Breast epithelium (tissue), 4 donors: Measurements from ENCODE around the gene DMRT1. TPM values are rescaled to one million over a fixed set of nuclear protein-coding genes. Genes with fewer than 3 reads are reported as not detected.

Source experiments
- DNase-seq, 2 donors: peaks; one replicate each; pipeline ENCODE4 v3.0.0-alpha.2; 2019; ENCODE audit warnings: low spot score in 2 of 2
- H3K27ac ChIP-seq, 2 donors: fragments of 200-600 bp; sonication (generic) in 1 of 2; one replicate each; pipeline ENCODE4 v1.5.1; 2016 to 2019; ENCODE audit warnings: mild to moderate bottlenecking in 1 of 2
- H3K27me3 ChIP-seq, 2 donors: fragments of 200-600 bp; sonication (generic) in 1 of 2; one replicate each; pipeline versions ENCODE4 v1.5.1 to v1.6.0; 2017 to 2019; ENCODE audit warnings: control low read depth in 1 of 2, mild to moderate bottlenecking in 1 of 2
- H3K36me3 ChIP-seq: fragments of 200-600 bp; one replicate; pipeline ENCODE4 v1.5.1; 2019
- H3K4me1 ChIP-seq, 2 donors: fragments of 200-600 bp; sonication (generic); one replicate each; pipeline ENCODE4 v1.5.1; 2016 to 2019; ENCODE audit warnings: control low read depth in 1 of 2
- H3K4me3 ChIP-seq, 3 donors: fragments of 200-600 bp; sonication (generic); 1 replicate in 2 of 3; 2 replicates in 1 of 3; pipeline ENCODE4 v1.5.1; 2016 to 2019; ENCODE audit warnings: mild to moderate bottlenecking in 3 of 3, moderate library complexity in 2 of 3
- H3K9me3 ChIP-seq, 2 donors: fragments of 200-600 bp; sonication (generic) in 1 of 2; one replicate each; pipeline ENCODE4 v1.5.1; 2016 to 2019; ENCODE audit warnings: control low read depth in 1 of 2
- POLR2A ChIP-seq: fragments of 450-650 bp; IDR thresholded peaks from one replicate; pipeline ENCODE4 v1.6.1; 2016; ENCODE audit warnings: antibody characterized with exemption, mild to moderate bottlenecking, moderate library complexity
- POLR2AphosphoS5 ChIP-seq, 3 donors: sonication (generic); formaldehyde crosslinking; IDR thresholded peaks; one replicate each; pipeline ENCODE4 v1.6.1; 2017; ENCODE audit warnings: antibody characterized with exemption in 3 of 3
- intact Hi-C: fragments of 100-400 bp; cut with DNase I; formaldehyde crosslinking; loops from one replicate; pipeline ENCODE4 v1.15.1; 2023; ENCODE audit warnings: low total_unique reads
- total RNA-seq, 3 donors: library from RNA; depleted of rRNA; stranded (reverse); fragments of >200 nt; gene quantifications; one replicate each; pipeline ENCODE4 v1.1.0, GENCODE V29; 2016
- TF ChIP-seq, protein P1 (sequence below), 3 donors: fragments of 450-650 bp; IDR thresholded peaks; one replicate each; pipeline ENCODE4 v1.5.1; 2016 to 2017; ENCODE audit warnings: antibody characterized with exemption in 3 of 3, mild to moderate bottlenecking in 3 of 3, moderate library complexity in 3 of 3

DMRT1 gene
- total RNA-seq, 3 donors from 2014 or later: not detected

DNA sequence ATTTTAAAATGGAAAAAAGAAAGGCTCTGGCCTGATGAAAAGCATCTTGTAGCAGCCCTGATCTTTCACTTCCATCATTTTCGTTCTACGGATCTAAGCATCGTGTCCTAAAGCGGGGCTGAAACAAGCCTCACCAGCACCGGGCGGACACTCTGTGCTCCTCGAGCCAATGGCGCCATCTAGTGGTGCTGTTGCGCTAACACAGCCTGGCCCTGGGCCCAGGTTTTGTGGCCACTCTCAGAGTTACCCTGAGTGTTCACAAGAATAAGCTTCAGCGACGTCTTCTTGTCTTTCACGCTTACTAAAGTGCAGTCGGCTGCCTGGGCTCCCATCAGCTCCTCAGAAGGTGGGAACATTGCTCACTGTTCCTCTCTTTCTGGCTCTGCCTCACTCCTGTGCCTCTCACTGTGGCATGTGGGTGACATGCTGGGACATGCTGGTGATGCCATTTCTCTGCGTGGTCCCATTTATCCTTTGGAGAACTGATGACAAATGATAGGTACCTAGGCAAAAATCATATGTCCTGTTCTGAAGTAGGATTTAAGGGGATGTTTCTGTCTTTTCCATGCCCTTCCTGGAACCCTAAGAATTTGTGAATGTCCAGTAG lies 167.7 kb downstream of the DMRT1 start:
- no peak overlapping the region for H3K27ac ChIP-seq
- TF ChIP-seq POLR2AphosphoS5 (IDR thresholded peaks at IDR 0.05) (peak; percentile 21 to 46 (median 44)), POLR2A (no peak)
- TF ChIP-seq, protein P1, sequence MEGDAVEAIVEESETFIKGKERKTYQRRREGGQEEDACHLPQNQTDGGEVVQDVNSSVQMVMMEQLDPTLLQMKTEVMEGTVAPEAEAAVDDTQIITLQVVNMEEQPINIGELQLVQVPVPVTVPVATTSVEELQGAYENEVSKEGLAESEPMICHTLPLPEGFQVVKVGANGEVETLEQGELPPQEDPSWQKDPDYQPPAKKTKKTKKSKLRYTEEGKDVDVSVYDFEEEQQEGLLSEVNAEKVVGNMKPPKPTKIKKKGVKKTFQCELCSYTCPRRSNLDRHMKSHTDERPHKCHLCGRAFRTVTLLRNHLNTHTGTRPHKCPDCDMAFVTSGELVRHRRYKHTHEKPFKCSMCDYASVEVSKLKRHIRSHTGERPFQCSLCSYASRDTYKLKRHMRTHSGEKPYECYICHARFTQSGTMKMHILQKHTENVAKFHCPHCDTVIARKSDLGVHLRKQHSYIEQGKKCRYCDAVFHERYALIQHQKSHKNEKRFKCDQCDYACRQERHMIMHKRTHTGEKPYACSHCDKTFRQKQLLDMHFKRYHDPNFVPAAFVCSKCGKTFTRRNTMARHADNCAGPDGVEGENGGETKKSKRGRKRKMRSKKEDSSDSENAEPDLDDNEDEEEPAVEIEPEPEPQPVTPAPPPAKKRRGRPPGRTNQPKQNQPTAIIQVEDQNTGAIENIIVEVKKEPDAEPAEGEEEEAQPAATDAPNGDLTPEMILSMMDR (IDR thresholded peaks at IDR 0.05): peak; percentile 82 to 96 (median 94)
- H3K36me3 ChIP-seq: no peaks in the 10 kb centered on the region
- no peaks in the 10 kb centered on the region for H3K27me3 ChIP-seq
- H3K4me1 ChIP-seq: no peaks in the 10 kb centered on the region
- DNase-seq: peak; percentile 69 to 88
- no peaks in the 10 kb centered on the region for H3K9me3 ChIP-seq
- intact Hi-C loops: no loop called here
- peak overlapping the region in 1 of 3 donors; percentile 1 for H3K4me3 ChIP-seq

DNA sequence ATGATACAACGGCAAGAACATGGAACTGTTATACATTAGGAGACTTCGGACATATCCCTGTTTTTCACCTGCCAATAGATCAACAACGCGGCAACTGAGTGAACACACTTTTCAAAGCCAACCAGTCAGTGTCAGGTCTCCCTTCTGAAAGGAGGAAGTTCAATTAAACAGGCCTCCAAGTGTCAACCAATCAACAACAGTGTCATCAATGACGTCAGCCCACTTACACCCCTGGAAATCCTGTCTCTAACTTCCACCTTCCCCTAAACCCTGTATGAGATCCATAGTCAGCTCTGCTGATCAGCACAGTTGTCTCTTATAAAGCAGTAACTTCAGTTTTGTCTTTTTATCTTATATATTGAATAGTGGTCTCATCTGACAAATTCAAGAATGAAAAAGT lies 171.5 kb downstream of the DMRT1 start:
- no peak overlapping the region for H3K27ac ChIP-seq
- no peaks in the 10 kb centered on the region for H3K27me3 ChIP-seq
- no peak for DNase-seq
- intact Hi-C loops: no loop called here
- TF ChIP-seq, protein P1 (IDR thresholded peaks at IDR 0.05): no peak
- no peak for TF ChIP-seq POLR2A
- no peak for TF ChIP-seq POLR2AphosphoS5 (IDR thresholded peaks at IDR 0.05)
- H3K9me3 ChIP-seq: no peaks in the 10 kb centered on the region
- H3K36me3 ChIP-seq: no peaks in the 10 kb centered on the region
- H3K4me1 ChIP-seq: no peaks in the 10 kb centered on the region
- no peak overlapping the region for H3K4me3 ChIP-seq

DNA sequence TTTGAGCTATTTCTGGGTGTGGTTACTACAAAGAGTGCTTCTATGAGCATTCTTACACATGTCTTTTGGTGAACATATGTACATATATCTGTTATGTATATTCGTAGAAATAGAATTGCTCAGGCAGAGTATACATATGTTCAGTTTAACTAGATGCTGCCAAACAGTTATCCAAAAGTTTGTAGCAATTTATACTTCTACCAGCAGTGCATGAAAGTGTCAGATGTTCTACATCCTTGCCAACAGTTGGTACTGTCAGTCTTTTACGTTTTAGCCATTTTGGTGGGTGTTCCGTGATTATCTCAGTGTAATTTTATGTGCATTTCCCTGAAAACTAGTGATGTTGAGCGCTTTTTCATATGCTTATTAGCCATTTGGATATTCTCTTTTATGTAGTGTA lies 172.7 kb downstream of the DMRT1 start:
- no peak overlapping the region for H3K4me3 ChIP-seq
- no peaks in the 10 kb centered on the region for H3K9me3 ChIP-seq
- intact Hi-C loops: no loop called here
- H3K4me1 ChIP-seq: no peaks in the 10 kb centered on the region
- DNase-seq: no peak
- H3K27ac ChIP-seq: no peak overlapping the region
- H3K27me3 ChIP-seq: no peaks in the 10 kb centered on the region
- TF ChIP-seq POLR2AphosphoS5 (IDR thresholded peaks at IDR 0.05) (no peak), POLR2A (no peak)
- TF ChIP-seq, protein P1 (IDR thresholded peaks at IDR 0.05): no peak
- no peaks in the 10 kb centered on the region for H3K36me3 ChIP-seq

DNA sequence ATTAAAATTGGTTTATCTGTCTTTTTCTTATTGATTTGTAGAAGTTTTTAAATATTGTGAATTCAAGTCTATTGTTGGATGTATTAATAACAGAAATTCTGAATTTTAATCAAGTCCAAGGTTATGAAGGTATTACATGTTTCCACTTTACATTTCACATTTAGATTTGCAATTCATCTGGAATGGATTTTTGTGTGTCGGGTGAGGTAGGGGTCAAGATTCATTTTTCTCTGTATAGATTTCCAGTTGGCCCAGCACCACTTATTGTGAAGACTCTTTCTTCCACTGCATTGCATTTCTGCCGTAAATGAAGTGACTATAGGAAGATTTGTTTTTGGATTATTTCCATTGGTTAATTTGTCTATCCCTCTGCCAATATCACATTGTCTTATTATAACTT lies 173.1 kb downstream of the DMRT1 start:
- TF ChIP-seq POLR2A: no peak
- no peak for TF ChIP-seq POLR2AphosphoS5 (IDR thresholded peaks at IDR 0.05)
- TF ChIP-seq, protein P1 (IDR thresholded peaks at IDR 0.05): no peak
- H3K27me3 ChIP-seq: no peaks in the 10 kb centered on the region
- no peak overlapping the region for H3K4me3 ChIP-seq
- H3K36me3 ChIP-seq: no peaks in the 10 kb centered on the region
- intact Hi-C loops: no loop called here
- H3K4me1 ChIP-seq: no peaks in the 10 kb centered on the region
- DNase-seq: no peak
- no peaks in the 10 kb centered on the region for H3K9me3 ChIP-seq
- H3K27ac ChIP-seq: no peak overlapping the region

DNA sequence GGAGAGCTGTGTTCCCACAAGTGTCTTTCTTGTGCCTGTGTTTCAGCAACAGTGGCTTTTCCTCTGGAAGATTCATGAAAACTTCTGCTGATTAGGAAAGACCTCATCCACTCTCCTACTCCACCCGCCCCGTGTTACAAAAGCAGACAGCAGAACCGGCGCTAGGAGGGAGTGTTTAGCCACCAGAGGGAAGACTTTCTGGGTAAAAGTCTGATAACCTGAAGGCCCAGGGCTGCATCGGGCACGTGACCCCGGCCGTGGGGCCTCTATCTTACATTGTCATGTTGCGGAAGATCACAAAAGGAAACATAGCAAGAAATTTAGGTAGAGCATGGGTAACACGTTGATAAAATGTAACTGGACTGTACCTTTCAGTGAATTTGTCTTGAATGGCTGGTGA lies 176.6 kb downstream of the DMRT1 start:
- Histone ChIP-seq H3K27ac (no peak overlapping the region), H3K36me3 (no peaks in the 10 kb centered on the region), H3K4me1 (no peaks in the 10 kb centered on the region), H3K9me3 (peaks cover 0 to 8% of the 10 kb centered on the region in 2 donors), H3K4me3 (no peak overlapping the region), H3K27me3 (peaks cover 0 to 7% of the 10 kb centered on the region in 2 donors)
- no peak for DNase-seq
- no peak for TF ChIP-seq POLR2A
- TF ChIP-seq, protein P1 (IDR thresholded peaks at IDR 0.05): no peak
- TF ChIP-seq POLR2AphosphoS5 (IDR thresholded peaks at IDR 0.05): no peak
- intact Hi-C loops: no loop called here

Other genes starting within 250 kb of the DMRT1 start
- gene DMRT3, start 135.0 kb downstream of the DMRT1 start, total RNA-seq: 1 to 10 TPM in 1 of 3 donors, under 1 TPM in 2; 0.29 to 1.8 (median 0.33) TPM
- gene DMRT2, start 208.7 kb downstream of the DMRT1 start, total RNA-seq: 10 to 100 TPM in 1 of 3 donors, 1 to 10 TPM in 2; 1.3 to 16.0 (median 5.2) TPM